GM19240 (cell line): ENCODE data around the gene HKDC1.
"Not testable (repeated sequence)": the region's sequence is repeated elsewhere in the genome, so short reads cannot be mapped to it uniquely, and the experiment has no call there.

Experiments
- DNase-seq: peaks from one replicate; pipeline ENCODE4 v3.0.0; 2011; ENCODE audit warnings: low spot score; ENCODE audit not compliant: insufficient read length

HKDC1 gene

DNA sequence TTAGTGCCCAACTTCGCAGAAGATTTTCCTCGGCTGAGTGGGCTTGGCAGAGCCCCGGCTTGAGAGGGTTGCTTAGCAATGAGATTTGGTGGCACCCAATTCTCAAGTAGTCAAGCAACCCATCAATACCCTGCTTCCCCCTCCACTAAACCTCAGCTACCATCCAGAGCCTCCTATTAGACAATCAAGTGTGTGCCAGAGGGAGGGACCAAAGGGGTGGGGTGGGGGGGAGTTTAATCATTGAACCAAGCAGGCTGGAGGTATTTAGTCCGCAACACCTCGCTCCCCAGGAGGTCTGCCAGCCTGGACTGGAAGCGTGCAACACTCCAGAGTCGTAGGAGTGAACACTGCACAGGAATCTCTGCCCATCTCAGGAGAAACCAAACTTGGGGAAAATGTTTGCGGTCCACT is at the start of gene HKDC1:
Gene HKDC1, plus strand, starts transcription at position 292 of the 411 bp plus-strand sequence. Its CDS starts 104 bp downstream, at position 396.
- no peak for DNase-seq

DNA sequence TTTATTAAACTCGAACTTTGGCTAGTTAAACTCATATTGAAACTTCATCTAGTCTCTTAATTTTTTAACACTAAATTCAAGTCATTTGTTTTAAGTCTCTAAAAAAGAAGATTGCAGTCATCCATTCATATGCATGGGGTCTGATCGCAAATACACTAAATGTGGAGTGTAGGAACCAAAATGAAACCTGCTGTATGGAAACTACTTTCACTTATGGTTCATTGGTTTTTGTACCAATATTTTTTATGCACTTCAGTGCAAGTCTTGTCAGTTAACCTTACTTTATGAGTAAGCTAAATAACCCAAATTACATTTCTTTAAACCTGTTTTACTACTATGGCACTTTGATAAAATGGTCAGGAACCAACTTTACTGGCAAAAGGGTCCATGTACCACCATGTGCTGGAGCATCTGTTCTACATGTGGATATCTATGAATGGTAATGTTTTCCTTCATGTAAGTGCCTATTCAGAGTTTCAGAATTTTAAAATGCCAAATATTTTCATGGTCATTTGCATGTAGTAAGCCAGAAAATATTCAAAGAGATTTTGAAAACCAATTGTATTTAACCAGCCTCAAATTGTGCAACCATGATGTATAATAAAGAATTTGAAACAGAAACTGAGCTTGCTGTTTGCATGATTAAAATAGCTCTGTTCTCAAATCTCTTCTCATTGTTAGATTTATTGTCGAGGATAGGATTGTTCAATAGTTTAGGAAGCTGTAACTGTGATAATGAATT is 47.7 kb upstream of the HKDC1 start:
- peak; percentile 14 for DNase-seq

DNA sequence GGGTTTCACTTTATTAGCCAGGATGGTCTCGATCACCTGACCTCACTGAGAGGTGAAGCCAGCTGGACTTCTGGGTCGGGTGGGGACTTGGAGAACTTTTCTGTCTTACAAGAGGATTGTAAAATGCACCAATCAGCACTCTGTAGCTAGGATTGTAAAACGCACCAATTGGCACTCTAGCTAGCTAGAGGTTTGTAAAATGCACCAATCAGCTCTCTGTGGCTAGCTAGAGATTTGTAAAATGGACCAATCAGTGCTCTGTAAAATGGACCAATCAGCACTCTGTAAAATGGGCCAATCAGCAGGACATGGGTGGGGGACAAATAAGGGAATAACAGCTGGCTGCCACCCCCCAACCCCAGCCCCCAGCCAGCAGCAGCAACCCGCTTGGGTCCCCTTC is 44.8 kb upstream of the HKDC1 start:
- not testable (repeated sequence) for DNase-seq

GRCh38 chr10:69176823-69177222 is 43.3 kb upstream of the HKDC1 start:
- no peak for DNase-seq

GRCh38 chr10:69179089-69179742 is 40.9 kb upstream of the HKDC1 start:
- DNase-seq: no peak

GRCh38 chr10:69179743-69180524 is 40.2 kb upstream of the HKDC1 start, which contains the start of gene SUPV3L1:
TSS of gene SUPV3L1 (plus strand) at chr10:69180234. CDS start at chr10:69180292, 58 bp downstream.
- peak; percentile 77 for DNase-seq

DNA sequence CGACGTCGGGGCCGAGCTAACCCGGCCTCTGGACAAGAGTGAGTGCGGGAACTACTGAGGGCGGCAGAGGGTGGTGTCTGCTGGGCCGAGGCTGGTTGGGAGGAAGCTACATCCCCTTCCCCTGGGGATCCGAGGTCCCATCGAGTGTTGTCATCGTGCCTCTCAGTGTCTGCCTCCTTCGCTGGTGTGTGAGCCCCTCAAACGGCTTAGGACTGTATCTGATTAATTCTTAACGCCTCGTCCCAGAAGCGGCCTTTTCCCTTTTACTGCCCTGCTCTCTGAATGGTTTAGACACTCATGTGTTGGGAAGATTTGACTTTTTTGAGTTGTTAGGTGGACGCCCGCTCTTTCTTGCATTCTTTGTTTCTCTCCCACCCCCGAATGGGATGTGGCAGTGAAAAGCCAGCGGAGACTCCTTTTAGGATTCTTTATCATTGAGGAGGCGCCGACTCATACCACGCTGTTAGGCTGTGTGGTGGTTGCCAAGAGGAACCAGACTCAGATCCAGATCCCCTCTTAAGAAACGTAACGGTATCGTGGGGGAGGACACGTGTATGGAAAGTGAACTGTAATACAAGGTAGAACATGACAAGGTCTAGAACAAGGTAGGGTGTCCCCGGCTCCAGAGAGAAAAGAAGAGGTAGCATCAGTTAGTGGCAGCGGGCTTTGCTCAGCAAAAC is 39.5 kb upstream of the HKDC1 start:
- DNase-seq: no peak

DNA sequence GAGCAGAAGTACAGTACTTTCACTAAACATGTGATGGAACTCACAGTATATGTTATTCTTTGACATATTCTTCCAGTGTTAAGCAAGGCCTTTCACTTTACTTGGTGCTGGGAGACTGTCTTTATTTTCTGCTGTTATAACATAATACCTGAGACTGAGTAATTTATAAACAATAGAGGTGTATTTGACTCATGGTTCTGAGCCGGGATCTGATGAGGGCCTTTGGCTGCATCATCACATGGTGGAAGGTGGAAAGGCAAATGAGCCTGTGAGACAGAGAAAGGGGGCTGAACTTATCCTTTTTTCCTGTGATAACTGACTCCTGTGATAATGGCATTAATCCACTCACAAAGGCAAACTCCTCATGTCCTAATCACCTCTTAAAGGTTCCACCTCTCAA is 38.7 kb upstream of the HKDC1 start:
- DNase-seq: no peak

- DNase-seq: no peak
These were observed 38.1 kb upstream of the HKDC1 start for GRCh38 chr10:69182005-69182404.

- DNase-seq: no peak
These were observed 33.6 kb upstream of the HKDC1 start for GRCh38 chr10:69186524-69186923.

DNA sequence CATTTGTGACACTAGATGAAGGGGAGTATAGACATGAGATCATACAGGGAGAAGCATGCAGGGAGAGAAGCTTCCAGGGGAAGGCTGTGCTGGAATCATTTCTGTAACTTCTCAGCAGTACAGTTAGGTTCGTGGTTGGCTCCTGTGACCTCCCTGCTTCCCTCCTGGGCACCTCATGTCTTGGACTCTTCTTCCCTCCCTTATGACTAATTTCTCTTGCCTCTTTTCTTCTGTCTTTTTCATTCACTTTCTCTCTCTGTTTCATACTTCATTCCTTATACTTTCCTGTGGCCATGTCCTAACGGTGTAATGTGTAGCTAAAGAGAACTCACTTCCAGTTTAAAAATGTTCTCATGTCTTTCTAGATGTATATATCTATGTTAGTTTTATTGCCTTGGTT is 19.1 kb upstream of the HKDC1 start:
- no peak for DNase-seq

GRCh38 chr10:69202332-69202731 is 17.8 kb upstream of the HKDC1 start:
- no peak for DNase-seq

DNA sequence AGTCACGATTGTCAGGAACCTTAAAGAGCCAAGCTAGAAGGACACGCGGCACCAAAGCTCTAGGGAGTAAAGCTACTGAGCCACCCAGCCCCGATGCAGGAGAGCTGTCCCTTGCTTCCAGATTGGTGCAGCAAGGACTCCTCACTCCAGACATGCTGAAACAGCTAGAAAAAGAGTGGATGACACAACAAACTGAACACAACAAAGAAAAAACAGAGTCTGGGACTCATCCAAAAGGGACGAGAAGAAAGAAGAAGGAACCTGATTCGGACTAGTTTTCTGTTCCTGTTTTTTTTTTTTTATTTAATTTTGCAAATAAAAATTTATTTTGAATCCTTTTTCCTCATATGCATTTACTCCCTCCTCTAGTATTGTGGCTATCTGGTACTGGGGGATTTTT is 11.4 kb upstream of the HKDC1 start:
- no peak for DNase-seq

- no peak for DNase-seq
These were observed 10.2 kb upstream of the HKDC1 start for GRCh38 chr10:69209787-69210484.

DNA sequence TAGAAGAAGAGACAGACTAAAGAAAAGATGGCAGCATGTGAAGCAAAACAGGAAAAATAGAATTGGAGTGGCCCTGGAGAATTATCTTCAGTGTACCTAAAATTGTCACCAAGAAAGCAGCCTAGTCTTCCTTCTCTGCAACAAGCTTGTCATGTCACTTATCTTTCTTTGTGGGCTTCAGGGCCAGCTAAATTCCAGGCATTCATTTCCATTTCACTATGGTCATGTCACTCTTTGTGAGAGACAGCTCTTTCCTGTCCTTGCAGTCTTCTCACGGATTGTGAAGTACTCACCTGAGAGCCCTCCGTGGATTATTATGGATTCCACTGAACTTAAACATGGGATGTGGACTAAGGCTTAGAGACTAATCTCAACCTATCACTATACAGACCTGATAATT is 9.0 kb upstream of the HKDC1 start:
- no peak for DNase-seq

GRCh38 chr10:69211524-69211923 is 8.6 kb upstream of the HKDC1 start:
- DNase-seq: no peak

- DNase-seq: no peak
These were observed 6.4 kb upstream of the HKDC1 start for GRCh38 chr10:69213591-69214311.

GRCh38 chr10:69214666-69215131 is 5.4 kb upstream of the HKDC1 start:
- no peak for DNase-seq

DNA sequence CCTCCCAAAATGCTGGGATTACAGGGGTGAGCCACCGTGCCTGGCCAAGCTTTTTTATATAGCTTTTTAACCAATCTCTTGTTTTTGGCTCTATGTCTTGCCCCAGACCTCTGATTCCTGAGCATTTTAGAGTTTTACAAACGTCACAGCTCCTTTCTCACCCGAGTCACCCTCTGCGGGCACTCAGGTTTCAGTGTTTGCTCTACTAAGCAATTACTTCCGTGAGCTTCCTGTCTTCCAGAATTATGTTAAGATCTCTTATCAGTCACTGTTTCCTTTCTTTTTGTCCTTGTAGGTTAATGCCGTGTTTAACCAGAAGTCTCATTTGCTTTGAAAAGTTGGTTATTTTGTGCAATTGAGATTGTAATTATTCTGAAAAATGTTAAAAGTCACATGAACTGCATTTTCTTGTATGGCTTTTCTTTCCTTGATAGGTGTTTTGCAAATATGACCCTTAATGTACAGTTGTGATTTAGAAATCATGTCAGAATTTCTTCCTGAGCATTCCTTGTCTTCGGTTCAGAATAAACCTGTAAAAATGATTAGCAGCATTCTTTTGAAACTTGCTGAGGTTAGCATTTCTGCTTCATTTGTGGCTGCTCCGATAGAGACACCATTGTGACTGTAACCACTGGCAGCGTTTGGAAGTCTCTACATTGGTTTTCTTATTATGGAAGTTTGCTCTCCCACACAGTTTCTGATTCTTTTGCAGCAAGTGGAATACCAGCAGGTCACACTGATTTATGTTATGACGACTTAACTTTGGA is 4.5 kb upstream of the HKDC1 start:
- DNase-seq: no peak
